Measurements from ENCODE around the gene PXMP2.

Gene PXMP2

DNA sequence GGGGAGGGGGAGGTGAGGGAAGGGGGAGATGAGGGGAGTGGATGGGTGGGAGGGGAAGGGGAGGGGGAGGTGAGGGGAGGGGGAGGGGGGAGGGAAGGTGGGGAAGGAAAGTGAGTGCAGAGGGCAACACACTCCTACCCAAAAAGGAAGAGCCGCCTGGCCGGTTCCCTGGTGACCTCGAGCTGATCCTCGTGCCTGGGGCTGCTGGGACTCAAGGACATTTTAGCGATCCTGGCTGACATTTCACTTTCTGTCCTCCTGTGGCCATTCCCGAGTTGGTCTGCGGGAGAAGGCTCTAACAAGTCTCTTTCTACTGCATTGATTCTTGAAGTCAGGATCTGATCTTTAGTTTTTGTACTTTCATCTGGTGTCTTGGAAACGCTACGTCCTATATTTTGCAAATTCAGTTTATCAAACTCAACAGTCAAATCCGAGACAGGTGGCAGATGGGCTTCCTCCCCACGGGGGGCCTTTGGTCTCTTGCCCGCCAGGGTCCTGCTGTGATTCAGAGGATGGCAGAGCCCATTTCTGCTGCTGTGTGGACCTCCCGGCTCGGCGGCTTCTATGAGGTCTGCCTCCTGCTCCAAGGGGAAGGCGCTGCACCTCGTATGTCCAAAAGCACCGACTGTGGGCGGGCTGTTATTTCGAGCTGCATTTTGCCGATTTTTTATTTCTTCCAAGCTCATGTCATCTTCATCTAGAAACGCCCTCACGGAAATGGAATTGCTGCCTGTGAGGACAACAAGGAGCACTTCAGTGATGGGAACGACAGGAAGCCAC is 42.3 kb downstream of the PXMP2 start:
- Mint-ChIP-seq H3K4me3 (no peak overlapping the region), H3K27me3 (no peaks in the 10 kb centered on the region), H3K27ac (peak overlapping the region; percentile 57), H3K36me3 (peaks cover 62 to 77% of the 10 kb centered on the region in 2 donors), H3K4me1 (peaks cover 10 to 14% of the 10 kb centered on the region in 2 donors), H3K9me3 (no peaks in the 10 kb centered on the region)
- no peak for ATAC-seq (replicated peaks)
- no peak for DNase-seq

DNA sequence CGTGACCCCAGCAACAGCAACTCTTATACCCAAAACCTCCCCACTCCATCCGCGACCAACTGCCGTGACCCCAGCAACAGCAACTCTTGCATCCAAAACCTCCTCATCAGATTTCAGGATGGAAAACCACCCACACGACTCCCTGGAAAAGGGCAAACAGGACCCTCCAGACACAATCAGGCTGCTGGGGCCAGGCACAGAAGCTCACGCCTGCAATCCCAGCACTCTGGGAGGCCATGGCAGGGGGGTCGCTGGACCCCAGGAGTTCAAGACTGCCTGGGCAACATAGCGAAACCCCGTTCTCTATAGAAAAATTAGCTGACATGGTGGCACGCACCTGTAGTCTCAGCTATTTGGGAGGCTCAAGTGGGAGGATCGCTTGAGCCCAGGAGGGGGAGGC is 43.0 kb downstream of the PXMP2 start:
- H3K4me3 Mint-ChIP-seq, result peak overlapping the region in 1 of 2 donors; percentile 2
- H3K27me3 Mint-ChIP-seq, result no peaks in the 10 kb centered on the region
- no peaks in the 10 kb centered on the region for H3K9me3 Mint-ChIP-seq
- DNase-seq (no peak), ATAC-seq (replicated peaks) (no peak)
- H3K4me1 Mint-ChIP-seq, result peaks cover 10 to 14% of the 10 kb centered on the region in 2 donors
- peaks cover 63 to 76% of the 10 kb centered on the region in 2 donors for H3K36me3 Mint-ChIP-seq
- H3K27ac Mint-ChIP-seq, result peak overlapping the region; percentile 57

DNA sequence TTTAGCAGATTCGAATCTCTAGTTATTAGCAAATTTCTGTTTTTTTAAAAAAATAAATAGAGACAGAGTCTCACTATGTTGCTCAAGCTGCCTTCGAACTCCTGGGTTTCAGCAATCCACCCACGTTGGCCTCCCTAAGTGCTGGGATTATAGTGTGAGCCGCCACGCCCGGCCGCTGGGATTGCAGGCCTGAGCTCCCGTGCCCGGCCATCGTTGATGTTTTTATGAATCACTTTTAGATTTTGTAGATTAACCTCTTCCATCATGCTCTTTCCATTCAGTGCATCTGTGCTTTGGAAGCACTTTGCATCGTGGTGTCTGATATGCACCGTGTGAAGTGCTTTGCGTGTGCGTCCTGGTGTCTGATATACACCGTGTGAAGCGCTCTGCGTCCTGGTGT is 44.2 kb downstream of the PXMP2 start:
- Mint-ChIP-seq H3K27me3 (no peaks in the 10 kb centered on the region), H3K4me3 (no peak overlapping the region), H3K27ac (no peak overlapping the region), H3K9me3 (no peaks in the 10 kb centered on the region), H3K4me1 (peaks cover 10 to 14% of the 10 kb centered on the region in 2 donors), H3K36me3 (peaks cover 66 to 73% of the 10 kb centered on the region in 2 donors)
- ATAC-seq (replicated peaks), result no peak
- DNase-seq, result no peak

DNA sequence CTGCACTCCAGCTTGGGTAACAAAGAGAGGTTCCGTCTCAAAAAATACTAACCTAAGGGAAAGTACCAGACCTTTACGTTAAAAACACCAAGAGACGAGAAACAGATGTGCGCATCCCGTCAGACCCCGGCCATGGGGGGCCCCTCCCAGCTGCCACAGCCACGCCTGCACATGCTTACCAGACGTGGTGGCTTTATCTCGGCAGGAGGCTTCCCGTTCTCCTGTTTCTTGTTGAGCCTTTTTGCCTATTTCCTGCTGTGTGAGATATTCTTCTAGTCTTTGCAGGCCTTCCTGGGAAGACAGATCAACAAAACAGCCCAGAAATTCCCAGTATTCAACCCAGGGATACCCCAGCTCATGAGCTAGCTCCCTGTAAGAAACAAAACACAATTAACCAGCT is 46.8 kb downstream of the PXMP2 start:
- ATAC-seq (replicated peaks), result no peak
- no peaks in the 10 kb centered on the region for H3K9me3 Mint-ChIP-seq
- peaks cover 7 to 9% of the 10 kb centered on the region in 2 donors for H3K4me1 Mint-ChIP-seq
- H3K27ac Mint-ChIP-seq, result no peak overlapping the region
- no peak overlapping the region for H3K4me3 Mint-ChIP-seq
- H3K27me3 Mint-ChIP-seq, result no peaks in the 10 kb centered on the region
- DNase-seq, result no peak
- H3K36me3 Mint-ChIP-seq, result peaks cover 68% of the 10 kb centered on the region in 2 donors

DNA sequence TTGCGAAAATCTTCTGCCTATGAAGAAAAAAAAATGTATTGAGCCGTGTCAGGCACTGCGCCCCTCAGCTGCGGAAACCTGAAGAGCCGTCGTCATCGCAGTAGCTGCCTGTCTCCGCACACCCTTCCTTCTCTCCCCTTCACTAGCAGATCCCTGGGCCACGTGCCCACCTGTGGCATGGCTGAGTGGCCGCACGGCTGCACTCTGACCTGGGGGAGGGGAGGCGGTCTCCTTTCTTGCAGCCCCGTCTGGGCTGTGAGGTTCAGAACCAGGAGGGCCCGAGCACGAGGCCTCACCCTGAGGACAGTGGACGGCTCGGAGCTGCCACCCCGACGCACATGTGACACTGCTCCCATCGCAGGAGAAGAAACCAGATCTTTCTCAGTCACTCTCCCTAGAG is 48.1 kb downstream of the PXMP2 start:
- Mint-ChIP-seq H3K4me1 (peaks cover 0 to under 1% of the 10 kb centered on the region in 2 donors), H3K9me3 (no peaks in the 10 kb centered on the region), H3K4me3 (no peak overlapping the region), H3K36me3 (peaks cover 61 to 68% of the 10 kb centered on the region in 2 donors), H3K27ac (peak overlapping the region; percentile 80), H3K27me3 (no peaks in the 10 kb centered on the region)
- ATAC-seq (replicated peaks), result no peak
- no peak for DNase-seq

DNA sequence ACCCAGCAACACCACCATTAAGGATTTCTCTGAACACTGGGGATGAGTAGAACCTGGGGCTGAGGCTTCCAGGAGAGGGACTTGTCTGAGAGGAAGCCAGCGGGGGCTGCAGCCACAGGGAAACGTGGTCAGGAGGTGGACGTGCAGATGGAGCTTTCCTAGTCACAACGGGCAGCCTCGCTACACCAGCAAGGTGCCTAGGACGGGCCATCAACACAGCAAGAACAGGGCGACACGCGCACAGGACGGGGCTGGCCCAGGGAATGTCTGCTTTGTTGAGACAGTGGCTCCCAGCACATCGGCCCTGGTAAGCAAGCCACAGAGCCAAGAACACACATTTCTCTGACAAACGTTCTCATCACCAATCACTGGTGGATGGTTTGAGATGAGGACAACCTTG is 49.0 kb downstream of the PXMP2 start:
- no peaks in the 10 kb centered on the region for H3K4me1 Mint-ChIP-seq
- no peaks in the 10 kb centered on the region for H3K27me3 Mint-ChIP-seq
- DNase-seq (no peak), ATAC-seq (replicated peaks) (no peak)
- H3K36me3 Mint-ChIP-seq, result peaks cover 62 to 74% of the 10 kb centered on the region in 2 donors
- no peak overlapping the region for H3K4me3 Mint-ChIP-seq
- peak overlapping the region; percentile 31 for H3K27ac Mint-ChIP-seq
- no peaks in the 10 kb centered on the region for H3K9me3 Mint-ChIP-seq

DNA sequence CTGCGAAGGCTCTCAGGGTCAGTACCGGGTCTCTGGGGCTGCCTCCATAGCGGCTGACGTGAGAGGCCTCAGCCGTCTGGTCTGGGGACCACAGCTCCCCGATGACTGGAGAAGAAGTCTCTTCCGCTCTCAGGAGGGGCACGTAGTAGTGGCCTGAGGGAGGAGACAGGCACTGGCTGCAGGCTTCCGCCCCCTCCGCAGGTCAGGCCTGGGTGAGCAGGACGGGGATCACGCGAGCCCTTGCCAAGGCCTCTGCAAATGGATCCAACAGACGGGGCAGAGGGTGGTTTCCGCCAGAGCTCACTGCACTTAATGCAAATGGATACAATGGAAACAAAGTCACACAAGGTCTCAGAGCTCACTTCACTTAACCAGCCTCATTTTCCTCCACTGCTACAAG is 49.5 kb downstream of the PXMP2 start:
- no peak for DNase-seq
- ATAC-seq (replicated peaks), result no peak
- H3K4me1 Mint-ChIP-seq, result no peaks in the 10 kb centered on the region
- no peak overlapping the region for H3K4me3 Mint-ChIP-seq
- H3K27ac Mint-ChIP-seq, result no peak overlapping the region
- no peaks in the 10 kb centered on the region for H3K27me3 Mint-ChIP-seq
- peaks cover 57 to 73% of the 10 kb centered on the region in 2 donors for H3K36me3 Mint-ChIP-seq
- H3K9me3 Mint-ChIP-seq, result no peaks in the 10 kb centered on the region

DNA sequence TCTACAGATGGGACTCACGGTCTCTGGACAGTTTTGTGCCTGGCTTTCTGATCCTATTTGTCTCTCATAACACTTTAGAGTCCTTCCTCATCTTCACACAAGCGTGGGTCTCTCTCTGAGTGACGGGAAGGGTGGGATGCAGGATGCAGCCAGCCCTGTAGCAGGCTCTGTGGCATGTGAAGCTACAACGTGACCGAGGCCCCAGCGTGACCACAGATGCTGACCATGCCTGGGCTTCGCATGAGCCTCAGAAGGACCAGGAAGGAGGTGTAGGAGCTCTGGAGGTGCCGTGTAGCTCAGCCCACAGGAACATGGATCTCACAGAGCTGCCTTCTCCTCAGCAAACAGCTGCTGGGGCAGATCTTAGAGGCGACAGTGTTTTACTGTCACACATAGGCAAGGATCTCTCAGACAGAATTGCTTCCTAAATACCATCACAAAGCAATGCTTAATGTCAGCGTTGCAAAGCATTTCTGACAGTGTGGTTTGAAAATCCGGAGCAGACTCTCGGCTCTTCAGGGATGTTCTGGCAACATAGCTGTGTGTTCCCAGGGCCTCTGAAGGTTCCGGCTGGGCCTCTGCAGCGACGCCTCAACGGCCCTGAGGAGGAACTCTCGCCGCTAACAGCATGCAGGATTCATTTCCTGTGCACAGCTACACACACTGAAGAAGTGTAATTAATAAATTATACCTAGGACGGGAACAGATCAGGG is 52.4 kb downstream of the PXMP2 start:
- Mint-ChIP-seq H3K9me3 (peaks cover 3 to 5% of the 10 kb centered on the region in 2 donors), H3K4me1 (peaks cover 10 to 14% of the 10 kb centered on the region in 2 donors), H3K27me3 (no peaks in the 10 kb centered on the region), H3K36me3 (peaks cover 50 to 69% of the 10 kb centered on the region in 2 donors), H3K27ac (peak overlapping the region; percentile 87), H3K4me3 (no peak overlapping the region)
- DNase-seq (no peak), ATAC-seq (replicated peaks) (no peak)

DNA sequence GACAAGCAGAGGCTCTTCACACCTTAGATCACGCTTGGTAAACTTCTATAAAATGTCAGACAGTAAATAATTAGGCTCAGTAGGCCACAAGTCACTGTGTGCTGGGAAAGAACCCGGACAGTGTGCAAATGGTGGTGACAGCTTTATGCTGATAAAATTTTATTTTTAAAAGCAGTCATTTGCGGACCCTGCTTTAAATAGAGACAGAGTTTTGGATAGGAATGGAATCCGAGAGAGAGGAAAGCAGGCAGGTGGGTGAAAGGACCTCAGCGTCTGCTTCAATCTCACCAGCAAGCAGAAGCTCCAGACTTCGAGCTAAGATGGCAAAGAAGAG is 52.9 kb downstream of the PXMP2 start:
- Mint-ChIP-seq H3K27ac (no peak overlapping the region), H3K36me3 (peaks cover 51 to 72% of the 10 kb centered on the region in 2 donors), H3K9me3 (peaks cover 3 to 5% of the 10 kb centered on the region in 2 donors), H3K4me1 (peaks cover 10 to 14% of the 10 kb centered on the region in 2 donors), H3K27me3 (no peaks in the 10 kb centered on the region), H3K4me3 (no peak overlapping the region)
- no peak for DNase-seq
- no peak for ATAC-seq (replicated peaks)

DNA sequence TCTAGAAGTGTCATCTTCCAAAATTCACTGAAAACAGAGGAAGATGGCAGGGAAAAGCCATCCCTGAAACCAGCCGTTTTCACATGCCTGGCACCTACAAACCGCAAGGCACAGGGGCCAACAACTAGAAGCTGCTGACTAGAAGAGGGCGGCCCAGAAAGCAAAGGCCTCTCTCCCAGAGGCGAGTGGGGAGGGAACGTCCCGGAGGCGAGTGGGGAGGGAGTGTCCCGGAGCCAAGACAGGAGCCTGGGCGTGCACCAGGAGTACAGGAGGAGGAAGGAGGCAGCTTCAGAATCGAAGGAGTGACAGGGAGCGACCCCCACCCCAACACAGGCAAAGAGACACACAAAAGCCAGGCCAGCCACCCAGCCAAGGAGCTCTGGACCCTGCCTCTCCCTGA is 53.3 kb downstream of the PXMP2 start:
- H3K27me3 Mint-ChIP-seq, result no peaks in the 10 kb centered on the region
- DNase-seq (no peak), ATAC-seq (replicated peaks) (no peak)
- no peak overlapping the region for H3K4me3 Mint-ChIP-seq
- peaks cover 49 to 72% of the 10 kb centered on the region in 2 donors for H3K36me3 Mint-ChIP-seq
- H3K9me3 Mint-ChIP-seq, result peaks cover 3 to 5% of the 10 kb centered on the region in 2 donors
- H3K27ac Mint-ChIP-seq, result peak overlapping the region; percentile 21
- H3K4me1 Mint-ChIP-seq, result peaks cover 10 to 14% of the 10 kb centered on the region in 2 donors

DNA sequence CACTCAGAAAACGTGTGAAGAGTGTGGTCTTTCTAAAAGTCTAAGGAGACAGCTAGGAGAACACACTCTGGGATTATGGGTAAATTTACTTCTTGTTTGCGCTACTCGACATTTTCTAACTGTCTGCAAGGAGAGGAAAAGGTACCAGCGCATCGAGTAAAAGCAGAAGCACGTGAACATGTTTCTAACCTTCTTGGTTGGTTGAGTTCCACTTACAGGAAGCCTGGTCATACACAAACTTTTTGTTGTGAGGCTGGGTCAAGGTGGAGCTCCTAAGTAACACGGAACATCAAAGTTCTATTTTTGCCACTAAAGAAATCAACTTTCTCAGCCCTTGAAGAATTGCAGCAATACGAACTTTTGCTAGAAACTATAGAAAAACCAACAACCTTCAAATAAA is 54.2 kb downstream of the PXMP2 start:
- H3K36me3 Mint-ChIP-seq, result peaks cover 45 to 69% of the 10 kb centered on the region in 2 donors
- H3K9me3 Mint-ChIP-seq, result peaks cover 3 to 5% of the 10 kb centered on the region in 2 donors
- no peak for DNase-seq
- H3K4me3 Mint-ChIP-seq, result no peak overlapping the region
- no peaks in the 10 kb centered on the region for H3K27me3 Mint-ChIP-seq
- H3K27ac Mint-ChIP-seq, result peak overlapping the region; percentile 31
- no peak for ATAC-seq (replicated peaks)
- peaks cover 10 to 14% of the 10 kb centered on the region in 2 donors for H3K4me1 Mint-ChIP-seq

DNA sequence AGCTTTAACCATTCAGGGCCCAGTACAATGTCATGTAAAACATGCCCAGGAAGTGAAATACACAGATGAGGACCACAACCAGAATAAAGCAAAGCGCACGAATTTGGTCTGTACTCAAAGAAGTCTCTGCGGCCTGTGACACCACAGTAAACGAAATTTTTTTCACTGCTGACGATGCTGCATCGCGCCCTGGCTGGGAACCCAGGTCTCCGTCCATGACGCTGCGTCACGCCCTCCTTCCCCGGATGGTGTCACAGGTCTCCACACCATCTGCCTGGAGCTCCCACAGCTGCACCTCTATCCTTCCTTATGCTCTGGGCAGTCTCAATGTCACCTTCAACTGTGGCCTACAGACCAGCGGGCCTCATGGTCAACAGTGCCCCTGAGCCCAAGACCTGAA is 56.4 kb downstream of the PXMP2 start:
- Mint-ChIP-seq H3K27ac (no peak overlapping the region), H3K4me3 (no peak overlapping the region), H3K4me1 (peaks cover 12 to 14% of the 10 kb centered on the region in 2 donors), H3K36me3 (peaks cover 50 to 71% of the 10 kb centered on the region in 2 donors), H3K9me3 (peaks cover 3 to 5% of the 10 kb centered on the region in 2 donors), H3K27me3 (no peaks in the 10 kb centered on the region)
- ATAC-seq (replicated peaks), result no peak
- no peak for DNase-seq

DNA sequence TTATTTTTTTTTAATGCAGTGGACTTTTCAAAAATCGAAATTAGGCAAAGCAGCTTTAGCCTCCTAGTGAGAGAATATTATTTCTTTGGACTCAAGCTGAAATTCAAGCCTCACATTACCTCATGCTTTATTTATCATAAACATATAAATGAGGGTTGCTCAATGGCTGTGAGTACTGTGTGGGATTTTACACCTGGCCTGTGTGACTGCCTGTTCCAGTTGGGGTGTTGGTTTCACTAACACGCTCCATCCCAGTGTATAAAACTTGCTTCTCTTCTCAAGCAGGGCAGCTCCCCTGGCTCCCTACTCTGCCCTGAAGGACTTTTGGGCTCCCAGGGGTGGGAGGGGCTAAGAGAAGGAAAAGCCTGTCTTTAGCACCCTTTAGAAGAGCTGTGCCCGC is 59.2 kb downstream of the PXMP2 start:
- Mint-ChIP-seq H3K4me1 (peaks cover 12 to 14% of the 10 kb centered on the region in 2 donors), H3K4me3 (no peak overlapping the region), H3K27ac (no peak overlapping the region), H3K27me3 (no peaks in the 10 kb centered on the region), H3K36me3 (peaks cover 48 to 56% of the 10 kb centered on the region in 2 donors), H3K9me3 (peaks cover 3 to 5% of the 10 kb centered on the region in 2 donors)
- ATAC-seq (replicated peaks) (no peak), DNase-seq (no peak)

DNA sequence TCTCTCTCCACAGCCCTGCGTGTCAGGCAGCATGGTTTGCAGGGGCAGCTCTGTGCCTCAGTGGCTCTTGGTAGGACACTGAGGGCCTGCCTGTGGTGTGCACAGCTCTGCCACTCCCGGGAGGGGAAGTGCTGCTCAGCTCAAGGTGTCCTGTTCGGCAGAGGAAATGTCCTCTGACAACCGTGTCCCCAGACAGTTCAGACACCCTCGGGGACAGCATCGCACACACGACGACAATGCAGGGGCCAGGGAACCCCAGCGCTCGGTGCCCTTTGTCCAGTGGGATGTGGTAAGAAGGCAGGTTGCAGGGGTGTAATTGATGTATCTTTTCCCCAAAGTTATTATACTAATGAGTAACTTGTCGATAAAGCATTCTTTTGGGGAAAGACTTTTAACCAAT is 60.0 kb downstream of the PXMP2 start:
- DNase-seq, result no peak
- peaks cover 3 to 4% of the 10 kb centered on the region in 2 donors for H3K9me3 Mint-ChIP-seq
- H3K4me3 Mint-ChIP-seq, result no peak overlapping the region
- H3K27ac Mint-ChIP-seq, result peak overlapping the region; percentile 65
- peaks cover 12% of the 10 kb centered on the region in 2 donors for H3K4me1 Mint-ChIP-seq
- ATAC-seq (replicated peaks), result no peak
- H3K27me3 Mint-ChIP-seq, result no peaks in the 10 kb centered on the region
- H3K36me3 Mint-ChIP-seq, result peaks cover 46 to 52% of the 10 kb centered on the region in 2 donors

DNA sequence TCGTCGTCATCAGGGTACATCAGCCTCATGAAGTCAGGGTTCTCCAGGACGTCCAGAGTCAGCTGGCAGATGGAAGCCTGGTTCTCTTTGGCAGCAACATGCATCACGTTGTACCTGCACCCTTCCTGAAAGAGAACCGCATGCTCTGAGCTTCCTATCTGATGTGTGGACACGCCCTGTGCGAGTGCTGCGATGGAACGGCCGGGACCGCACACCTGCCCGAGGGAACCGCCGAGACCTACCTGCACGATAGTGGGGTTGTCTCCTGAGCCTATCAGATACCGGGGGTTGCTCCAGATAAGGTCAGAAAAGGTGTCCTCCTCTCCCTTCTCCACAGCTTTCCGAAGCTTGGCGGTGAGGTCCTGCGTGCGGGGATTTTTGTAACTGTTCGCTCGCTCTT is 60.5 kb downstream of the PXMP2 start:
- Mint-ChIP-seq H3K9me3 (no peaks in the 10 kb centered on the region), H3K4me1 (peaks cover 7% of the 10 kb centered on the region in 2 donors), H3K27me3 (no peaks in the 10 kb centered on the region), H3K36me3 (peaks cover 41 to 51% of the 10 kb centered on the region in 2 donors), H3K27ac (no peak overlapping the region), H3K4me3 (no peak overlapping the region)
- DNase-seq, result no peak
- no peak for ATAC-seq (replicated peaks)
